Activated CD4-positive, alpha-beta T cell treated with anti-CD3 and anti-CD28 coated beads for 36 hours (primary cell): Measurements from ENCODE around the gene TMEM179B. TPM values are rescaled to one million over a fixed set of nuclear protein-coding genes. Genes with fewer than 3 reads are reported as not detected.
"Not testable (repeated sequence)": the region's sequence is repeated elsewhere in the genome, so short reads cannot be mapped to it uniquely, and the experiment has no call there.

Experiments
- ATAC-seq: fragments of 200-7000 bp; cut with Tn5 transposase; one replicate; pipeline ENCODE4 v1.10.0; 2021; ENCODE audit warnings: mild to moderate bottlenecking, moderate library complexity
- CTCF ChIA-PET: fragments of 350-600 bp; sonication (Branson Sonifier 250); formaldehyde crosslinking; loops from one replicate; lab custom pipeline; 2021; ENCODE audit warnings: antibody characterized with exemption; lab: Charles Lee
- POLR2A ChIA-PET: fragments of 350-600 bp; sonication (Branson Sonifier 250); formaldehyde crosslinking; loops from one replicate; lab custom pipeline; 2021; ENCODE audit warnings: antibody characterized with exemption, inconsistent platforms; lab: Charles Lee
- DNase-seq: peaks from one replicate; pipeline ENCODE4 v3.0.0-alpha.2; 2020
- H3K27ac Mint-ChIP-seq: one replicate; pipeline ENCODE4 v1.8.0; 2021; ENCODE audit warnings: mixed read lengths
- H3K27me3 Mint-ChIP-seq: one replicate; pipeline ENCODE4 v1.8.0; 2021; ENCODE audit warnings: mixed read lengths
- H3K36me3 Mint-ChIP-seq: one replicate; pipeline ENCODE4 v1.8.0; 2021; ENCODE audit warnings: low read depth, mixed read lengths
- H3K4me1 Mint-ChIP-seq: one replicate; pipeline ENCODE4 v1.8.0; 2021; ENCODE audit warnings: mixed read lengths
- H3K4me3 Mint-ChIP-seq: one replicate; pipeline ENCODE4 v1.8.0; 2021; ENCODE audit warnings: mild to moderate bottlenecking, moderate library complexity, mixed read lengths
- H3K9me3 Mint-ChIP-seq: one replicate; pipeline ENCODE4 v1.8.0; 2021; ENCODE audit warnings: low read depth, mixed read lengths
- intact Hi-C, 2 experiments: fragments of 100-400 bp; cut with DNase I in 1 of 2; cut with micrococcal nuclease in 1 of 2; formaldehyde crosslinking; loops; one replicate each; pipeline versions ENCODE4 v1.14.2 to v1.15.1; 2022 to 2024; cut with DNase I, micrococcal nuclease
- total RNA-seq, 2 experiments: library from RNA; stranded (reverse); gene quantifications; one replicate each; pipeline ENCODE4 v1.2.3, GENCODE V29; 2021

The TMEM179B gene
- total RNA-seq, 2 experiments from 2014 or later = 19.5 to 35.9 TPM

DNA sequence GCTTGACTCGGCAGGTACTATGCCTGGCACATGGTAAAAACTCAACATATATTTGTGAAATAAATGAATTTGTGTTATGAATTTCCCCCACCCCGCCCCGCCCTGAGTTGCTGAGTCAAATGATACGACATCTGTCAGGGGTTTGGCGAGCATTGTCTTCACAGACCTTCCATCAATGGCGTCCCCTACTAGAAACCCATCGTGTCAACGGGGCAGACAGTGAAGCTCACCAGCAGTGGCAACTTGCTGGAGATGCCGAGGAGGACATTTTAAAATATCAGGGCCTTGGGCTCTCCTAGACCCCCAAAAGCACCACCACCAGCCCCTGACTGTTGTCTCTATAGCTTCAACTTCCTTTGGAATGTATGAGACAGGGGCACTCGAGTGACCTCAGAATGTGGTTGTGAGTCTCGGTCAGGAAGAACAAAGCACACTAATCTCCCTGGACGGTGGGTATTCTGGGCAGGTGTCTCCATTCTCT, 18.8 kb downstream of the TMEM179B start:
- H3K9me3 Mint-ChIP-seq = no peaks in the 10 kb centered on the region
- CTCF ChIA-PET = interaction anchor here (0.6 to 3.2 kb wide), 9 partner anchors 14 to 843 kb away, joined by 3 to 24 read pairs (median 3); partner anchors contain the start of gene TMEM179B
- DNase-seq (peak; percentile 56), ATAC-seq (peak; percentile 20)
- H3K36me3 Mint-ChIP-seq = peaks cover 29% of the 10 kb centered on the region
- peak overlapping the region; percentile 99 for H3K4me3 Mint-ChIP-seq
- POLR2A ChIA-PET = interaction anchor here (0.6 to 2.2 kb wide), 12 partner anchors 18 to 165 kb away, joined by 3 to 27 read pairs (median 4); partner anchors contain the start of genes SLC3A2, STX5, TMEM179B and ZBTB3
- peak overlapping the region; percentile 96 for H3K27ac Mint-ChIP-seq
- intact Hi-C loops = loop anchor here (1.0 to 2.0 kb wide), 16 partner anchors 14 to 232 kb away; partner anchors contain the start of genes TMEM179B (in 2 of the 2), TMEM223 (in 2 of the 2), WDR74 (in 2 of the 2) and HNRNPUL2 (in 1 of the 2)
- peaks cover 29% of the 10 kb centered on the region for H3K4me1 Mint-ChIP-seq
- H3K27me3 Mint-ChIP-seq = no peaks in the 10 kb centered on the region

DNA sequence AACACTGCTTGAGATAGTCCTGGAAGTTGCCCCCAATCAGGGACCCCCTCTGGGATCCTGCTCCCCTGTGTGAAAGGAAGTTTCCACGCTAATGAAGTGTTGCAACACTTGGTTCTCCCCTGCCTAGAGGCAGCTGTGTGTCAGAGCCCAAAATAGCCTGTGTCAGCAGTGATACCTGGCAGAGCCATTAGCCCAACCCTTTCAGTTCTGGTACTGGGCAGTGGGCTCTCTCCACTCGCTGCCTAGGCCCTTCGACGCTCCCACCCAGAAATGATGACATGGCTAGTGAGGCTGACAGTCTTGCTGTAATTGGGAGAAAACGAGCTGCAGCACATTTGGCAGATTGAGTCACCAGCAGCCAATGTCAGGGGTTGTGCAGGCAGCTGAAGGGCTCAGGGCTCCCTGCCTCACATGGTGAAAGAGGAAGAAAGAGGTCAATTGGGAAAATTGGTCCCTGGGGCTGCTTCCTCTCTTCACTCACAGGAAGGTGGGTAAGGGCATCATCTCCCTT, 19.5 kb downstream of the TMEM179B start:
- POLR2A ChIA-PET = interaction anchor here (0.5 to 2.2 kb wide), 7 partner anchors 19 to 55 kb away, joined by 3 to 27 read pairs (median 6); partner anchors contain the start of genes TMEM179B and ZBTB3
- intact Hi-C loops = no loop called here
- ATAC-seq (no peak), DNase-seq (no peak)
- peaks cover 27% of the 10 kb centered on the region for H3K4me1 Mint-ChIP-seq
- CTCF ChIA-PET = interaction anchor here (1.2 to 3.2 kb wide), 5 partner anchors 13 to 76 kb away, joined by 3 to 24 read pairs (median 4); partner anchors contain the start of gene TMEM179B
- peak overlapping the region; percentile 86 for H3K27ac Mint-ChIP-seq
- H3K27me3 Mint-ChIP-seq = no peaks in the 10 kb centered on the region
- H3K9me3 Mint-ChIP-seq = no peaks in the 10 kb centered on the region
- H3K36me3 Mint-ChIP-seq = peaks cover 22% of the 10 kb centered on the region
- peak overlapping the region; percentile 99 for H3K4me3 Mint-ChIP-seq

DNA sequence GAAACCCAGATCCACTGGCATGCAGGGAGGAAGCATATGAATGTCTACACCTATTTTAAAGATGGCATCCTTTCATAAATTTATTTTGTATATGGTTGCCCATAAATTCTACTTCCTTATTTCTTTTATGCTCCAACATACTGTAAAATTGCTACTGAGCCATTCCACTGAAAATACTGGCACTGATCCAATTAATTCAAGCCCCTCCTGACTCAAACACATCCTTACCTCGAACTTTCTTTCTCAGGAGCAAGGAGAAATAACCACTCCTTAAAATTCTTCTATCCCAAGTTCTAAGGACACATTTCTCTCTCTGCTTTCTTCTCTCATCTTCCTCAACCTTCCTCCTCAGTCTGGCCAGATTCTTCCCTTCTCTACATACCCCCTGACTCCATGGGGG, 23.5 kb downstream of the TMEM179B start:
- intact Hi-C loops = no loop called here
- DNase-seq = no peak
- H3K36me3 Mint-ChIP-seq = peaks cover 5% of the 10 kb centered on the region
- H3K4me1 Mint-ChIP-seq = peaks cover 9% of the 10 kb centered on the region
- H3K9me3 Mint-ChIP-seq = no peaks in the 10 kb centered on the region
- no peak overlapping the region for H3K27ac Mint-ChIP-seq
- CTCF ChIA-PET = no interaction called here
- H3K4me3 Mint-ChIP-seq = no peak overlapping the region
- no peaks in the 10 kb centered on the region for H3K27me3 Mint-ChIP-seq
- no peak for ATAC-seq
- POLR2A ChIA-PET = interaction anchor here (0.6 to 1.2 kb wide), 2 partner anchors 22 to 197 kb away, joined by 5 to 13 read pairs; partner anchors contain the start of genes STX5 and TEX54

DNA sequence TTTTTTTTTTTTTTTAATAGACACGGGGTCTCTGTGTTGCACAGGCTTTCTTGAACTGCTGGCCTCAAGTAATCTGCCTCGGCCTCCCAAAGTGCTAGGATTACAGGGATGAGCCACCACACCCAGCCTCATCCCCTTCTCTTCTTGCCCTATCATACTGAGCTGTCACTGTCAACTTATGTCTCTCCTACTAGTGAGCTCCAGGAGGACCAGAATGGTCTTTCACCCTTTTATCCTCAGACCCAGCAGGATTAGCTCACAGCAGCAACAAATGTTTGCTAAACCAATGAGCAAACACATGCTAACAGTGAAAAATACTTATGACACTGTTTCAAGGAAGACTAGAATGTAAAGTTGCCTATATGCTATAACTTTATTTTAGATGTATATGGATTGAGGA, 24.5 kb downstream of the TMEM179B start:
- ChIA-PET CTCF (interaction anchor here (0.9 to 1.0 kb wide), 2 partner anchors 16 to 74 kb away, joined by 3 read pairs; no protein-coding TSS in a partner anchor), POLR2A (interaction anchor here (0.6 to 1.2 kb wide), 2 partner anchors 21 to 198 kb away, joined by 5 to 13 read pairs; partner anchors contain the start of genes STX5 and TEX54)
- no peak for DNase-seq
- Mint-ChIP-seq H3K36me3 (peaks cover 5% of the 10 kb centered on the region), H3K9me3 (no peaks in the 10 kb centered on the region), H3K27ac (no peak overlapping the region), H3K27me3 (no peaks in the 10 kb centered on the region), H3K4me3 (no peak overlapping the region), H3K4me1 (peaks cover 2% of the 10 kb centered on the region)
- intact Hi-C loops = no loop called here
- no peak for ATAC-seq

DNA sequence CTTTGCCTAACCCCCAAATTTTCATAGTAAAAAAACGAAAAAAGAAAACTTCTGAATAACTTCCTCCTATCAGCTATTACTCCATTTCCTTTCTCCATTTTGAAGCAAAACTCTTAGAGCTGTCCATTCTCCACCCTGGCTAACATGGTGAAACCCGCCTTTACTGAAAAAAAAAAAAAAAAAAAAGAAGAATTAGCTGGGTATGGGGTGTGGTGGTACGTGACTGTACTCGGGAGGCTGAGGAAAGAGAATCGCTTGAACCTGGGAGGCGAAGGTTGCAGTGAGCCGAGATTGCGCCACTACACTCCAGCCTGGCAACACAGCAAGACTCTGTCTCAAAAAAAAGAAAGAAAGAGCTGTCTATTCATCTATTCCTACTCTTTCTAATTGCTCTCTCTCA, 29.4 kb downstream of the TMEM179B start:
- no peak for ATAC-seq
- H3K27me3 Mint-ChIP-seq = no peaks in the 10 kb centered on the region

DNA sequence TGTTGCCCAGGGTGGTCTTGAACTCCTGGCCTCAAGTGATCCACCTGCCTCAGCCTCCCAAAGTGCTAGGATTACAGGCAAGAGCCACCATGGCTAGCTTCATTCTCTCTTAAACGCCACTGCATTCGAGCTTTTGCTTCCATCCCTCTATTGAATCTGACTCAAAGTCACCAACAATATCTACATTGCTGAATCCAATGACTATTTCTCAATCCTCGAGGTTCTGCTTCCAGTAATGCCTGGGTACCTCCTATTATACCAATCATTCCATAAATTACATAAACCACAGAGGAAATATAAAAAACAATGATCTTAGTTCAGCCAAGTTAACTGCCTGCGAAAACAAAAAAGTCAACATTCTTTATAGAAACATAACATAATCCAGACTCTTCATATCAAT, 29.9 kb downstream of the TMEM179B start:
- POLR2A ChIA-PET = interaction anchor here (0.7 to 1.2 kb wide), 3 partner anchors 10 to 23 kb away, joined by 3 to 4 read pairs (median 3); partner anchors contain the start of gene STX5
- no peak for ATAC-seq
- CTCF ChIA-PET = interaction anchor here (0.6 to 1.3 kb wide), 6 partner anchors 11 to 123 kb away, joined by 3 to 8 read pairs (median 3); no protein-coding TSS in a partner anchor

More for the DNA sequence above, 29.4 kb downstream of the TMEM179B start:
- H3K4me1 Mint-ChIP-seq = peaks cover 2% of the 10 kb centered on the region
- H3K4me3 Mint-ChIP-seq = no peak overlapping the region
- CTCF ChIA-PET = interaction anchor here (0.6 to 1.5 kb wide), 10 partner anchors 11 to 122 kb away, joined by 3 to 8 read pairs (median 3); no protein-coding TSS in a partner anchor
- no peak for DNase-seq
- intact Hi-C loops = no loop called here
- H3K36me3 Mint-ChIP-seq = peaks cover 18% of the 10 kb centered on the region
- H3K27ac Mint-ChIP-seq = no peak overlapping the region
- POLR2A ChIA-PET = interaction anchor here (0.7 to 1.2 kb wide), 5 partner anchors 10 to 25 kb away, joined by 3 to 4 read pairs (median 4); partner anchors contain the start of gene STX5
- no peaks in the 10 kb centered on the region for H3K9me3 Mint-ChIP-seq

DNA sequence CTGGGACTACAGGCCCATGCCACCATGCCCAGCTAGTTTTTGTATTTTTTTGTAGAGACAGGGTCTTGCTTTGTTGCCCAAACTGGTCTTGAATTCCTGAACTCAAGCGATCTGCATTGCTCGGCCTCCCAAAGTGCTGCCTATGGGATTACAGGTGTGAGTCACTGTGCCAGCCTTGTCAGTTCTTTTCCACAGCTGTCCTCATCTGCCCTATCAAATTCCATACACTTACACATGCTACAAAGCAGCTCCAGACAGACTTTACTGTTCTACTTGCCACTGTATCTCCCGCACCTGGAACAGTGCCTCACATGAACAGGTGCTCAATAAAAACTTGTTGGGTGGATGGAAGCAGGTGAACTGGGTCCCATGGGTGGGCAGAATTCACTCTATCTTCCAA, 36.5 kb downstream of the TMEM179B start:
- ATAC-seq = no peak
- intact Hi-C loops = no loop called here
- Mint-ChIP-seq H3K9me3 (no peaks in the 10 kb centered on the region), H3K4me1 (peaks cover 2% of the 10 kb centered on the region), H3K4me3 (no peak overlapping the region), H3K27ac (no peak overlapping the region), H3K36me3 (peaks cover 39% of the 10 kb centered on the region), H3K27me3 (no peaks in the 10 kb centered on the region)
- DNase-seq = no peak
- CTCF ChIA-PET = interaction anchor here (0.6 to 1.2 kb wide), 3 partner anchors 13 to 143 kb away, joined by 3 read pairs; no protein-coding TSS in a partner anchor
- POLR2A ChIA-PET = interaction anchor here (0.9 kb wide), 1 partner anchor 18 kb away, joined by 3 read pairs; no protein-coding TSS in a partner anchor

More for the DNA sequence above, 29.9 kb downstream of the TMEM179B start:
- Mint-ChIP-seq H3K4me3 (no peak overlapping the region), H3K27ac (no peak overlapping the region), H3K9me3 (no peaks in the 10 kb centered on the region), H3K27me3 (no peaks in the 10 kb centered on the region), H3K36me3 (peaks cover 18% of the 10 kb centered on the region), H3K4me1 (peaks cover 2% of the 10 kb centered on the region)
- intact Hi-C loops = no loop called here
- no peak for DNase-seq

DNA sequence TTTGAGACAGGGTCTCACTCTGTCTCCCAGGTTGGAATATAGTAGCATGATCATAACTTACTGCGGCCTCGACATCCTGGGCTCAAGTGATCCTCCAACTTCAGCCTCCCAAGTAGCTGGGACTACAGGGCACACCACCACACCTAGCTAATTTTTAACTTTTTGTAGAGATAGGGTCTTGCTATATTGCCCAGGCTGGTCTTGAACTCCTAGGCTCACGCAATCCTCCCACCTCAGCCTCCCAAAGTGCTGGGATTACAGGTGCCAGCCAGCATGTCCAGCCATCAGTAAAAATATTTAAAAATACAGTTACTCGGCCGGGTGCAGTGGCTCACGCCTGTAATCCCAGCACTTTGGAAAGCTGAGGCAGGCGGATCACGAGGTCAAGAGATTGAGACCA, 40.9 kb downstream of the TMEM179B start:
- intact Hi-C loops, H3K9me3 Mint-ChIP-seq: not testable (repeated sequence)
- POLR2A ChIA-PET = interaction anchor here (0.5 to 3.8 kb wide), 6 partner anchors 12 to 339 kb away, joined by 3 to 18 read pairs (median 4); partner anchors contain the start of genes C11orf98, CSKMT, WDR74 and ZBTB3

DNA sequence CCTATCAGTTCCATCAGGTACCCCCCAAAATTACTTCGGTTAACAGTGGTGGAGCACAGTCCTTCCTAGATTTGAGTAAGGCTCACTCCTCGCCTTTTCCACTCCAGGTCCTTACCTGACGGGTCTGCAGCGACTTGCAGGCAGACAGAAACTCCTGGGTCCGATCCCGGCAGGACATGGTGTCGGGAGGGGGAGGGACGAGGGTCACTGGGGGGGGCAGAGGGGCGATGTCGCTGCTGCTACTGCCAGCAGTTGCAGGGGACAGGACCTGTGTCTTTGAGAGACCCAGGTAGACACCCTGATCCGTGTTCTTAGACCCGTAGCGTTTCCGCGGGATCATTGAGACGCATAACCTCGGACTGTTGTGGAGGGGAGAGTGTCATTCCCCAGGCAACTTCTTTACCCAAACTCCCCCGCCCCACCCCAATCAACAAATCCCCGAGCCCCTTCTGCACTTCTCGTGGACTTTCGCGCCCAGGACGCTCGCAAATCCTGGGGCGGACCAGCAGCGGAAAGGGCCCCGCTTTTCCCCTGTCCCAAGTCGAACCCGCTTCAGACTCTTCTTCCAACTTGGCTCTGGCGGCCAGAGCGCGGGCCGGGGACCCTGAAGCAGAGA, 43.8 kb downstream of the TMEM179B start:
- POLR2A ChIA-PET = interaction anchor here (0.7 to 2.8 kb wide), 9 partner anchors 10 to 240 kb away, joined by 3 to 73 read pairs (median 13); partner anchors contain the start of genes TUT1 and ZBTB3
- Mint-ChIP-seq H3K36me3 (peaks cover 26% of the 10 kb centered on the region), H3K9me3 (no peaks in the 10 kb centered on the region), H3K4me3 (peak overlapping the region; percentile 84), H3K4me1 (peaks cover 33% of the 10 kb centered on the region), H3K27ac (peak overlapping the region; percentile 99), H3K27me3 (no peaks in the 10 kb centered on the region)
- CTCF ChIA-PET = interaction anchor here (0.6 to 1.2 kb wide), 5 partner anchors 44 to 436 kb away, joined by 3 to 5 read pairs (median 3); no protein-coding TSS in a partner anchor
- DNase-seq (no peak), ATAC-seq (no peak)
- intact Hi-C loops = loop anchor here (1.0 to 2.0 kb wide), 4 partner anchors 8 to 60 kb away; partner anchors contain the start of genes WDR74 (in 2 of the 2), NXF1 (in 1 of the 2), TAF6L (in 1 of the 2) and TMEM223 (in 1 of the 2)

More for the DNA sequence above, 40.9 kb downstream of the TMEM179B start:
- not testable (repeated sequence) for ATAC-seq, DNase-seq, H3K27me3 Mint-ChIP-seq, H3K4me3 Mint-ChIP-seq, H3K27ac Mint-ChIP-seq
- Mint-ChIP-seq H3K4me1 (peaks cover 18% of the 10 kb centered on the region), H3K36me3 (peaks cover 34% of the 10 kb centered on the region)
- CTCF ChIA-PET = interaction anchor here (0.6 to 1.6 kb wide), 9 partner anchors 11 to 1423 kb away, joined by 3 to 6 read pairs (median 3); partner anchors contain the start of genes HNRNPUL2, PLCB3, WDR74 and ZBTB3
